Measurements from ENCODE around the gene KCNMA1. TPM values are rescaled to one million over a fixed set of nuclear protein-coding genes. Genes with fewer than 3 reads are reported as not detected.

Gene KCNMA1
- total RNA-seq, 1 experiment from 2014 or later = 143 TPM

- Histone ChIP-seq H3K4me3 (ENCODE audit: low read length) (no peak overlapping the region), H3K9me3 (ENCODE audit: low read length) (no peaks in the 10 kb centered on the region), H3K79me2 (ENCODE audit: low read length) (no peaks in the 10 kb centered on the region), H3F3A (ENCODE audit: low read length, unreplicated experiment) (no peaks in the 10 kb centered on the region), H2AFZ (ENCODE audit: low read length) (no peak overlapping the region), H3K9me2 (replicated peaks; ENCODE audit: low read length) (no peaks in the 10 kb centered on the region), H3K9ac (ENCODE audit: low read length) (no peak overlapping the region), H3K36me3 (ENCODE audit: low read depth, low read length) (no peaks in the 10 kb centered on the region), H3K27me3 (ENCODE audit: low read length) (no peaks in the 10 kb centered on the region), H3K4me2 (ENCODE audit: low read length) (no peak overlapping the region), H4K20me1 (ENCODE audit: low read length) (no peaks in the 10 kb centered on the region), H3K4me1 (ENCODE audit: insufficient read depth, low read length) (peaks cover 14% of the 10 kb centered on the region; the same call in 1 of the 2 replicates), H3K27ac (ENCODE audit: low read length) (no peak overlapping the region)
- TF ChIP-seq CTCF (conservative IDR thresholded peaks at IDR 0.05; ENCODE audit: low read depth, low read length) (peak; percentile 41; the same call in 1 of the 2 replicates), EZH2phosphoT487 (IDR thresholded peaks at IDR 0.05; ENCODE audit: borderline replicate concordance, low read length) (no peak), EZH2 (IDR thresholded peaks at IDR 0.05; ENCODE audit: low read length, unreplicated experiment) (no peak)
- ChIA-PET POLR2A (ENCODE audit: unreplicated experiment) (interaction anchor here (0.6 kb wide), 1 partner anchor 1521 kb away, joined by 3 read pairs; no protein-coding TSS in a partner anchor), CTCF (interaction anchor here (1.7 kb wide), 1 partner anchor 40 kb away, joined by 6 read pairs; no protein-coding TSS in a partner anchor)
- DNase-seq (no peak), ATAC-seq (no peak)
- no TSS peak for BruUV-seq (replicated peaks)
- intact Hi-C loops (cut with micrococcal nuclease) = no loop called here
Observed at GRCh38 chr10:77671594-77672252, 34.1 kb upstream of the KCNMA1 start.

GRCh38 chr10:77670817-77671443, 33.3 kb upstream of the KCNMA1 start:
- H3K27me3 ChIP-seq (ENCODE audit: low read length) = no peaks in the 10 kb centered on the region
- no peak overlapping the region for H3K9ac ChIP-seq (ENCODE audit: low read length)
- H3K27ac ChIP-seq (ENCODE audit: low read length) = no peak overlapping the region
- no peaks in the 10 kb centered on the region for H3K36me3 ChIP-seq (ENCODE audit: low read depth, low read length)
- H3K9me3 ChIP-seq (ENCODE audit: low read length) = no peaks in the 10 kb centered on the region
- H3K4me1 ChIP-seq (ENCODE audit: insufficient read depth, low read length) = peaks cover 8% of the 10 kb centered on the region; the same call in 1 of the 2 replicates
- CTCF ChIA-PET = interaction anchor here (1.7 kb wide), 1 partner anchor 40 kb away, joined by 6 read pairs; no protein-coding TSS in a partner anchor
- H3K79me2 ChIP-seq (ENCODE audit: low read length) = no peaks in the 10 kb centered on the region
- BruUV-seq (replicated peaks) = no TSS peak
- intact Hi-C loops (cut with micrococcal nuclease) = no loop called here
- peak; percentile 5; the same call in 1 of the 2 replicates for ATAC-seq
- no peak for DNase-seq
- H2AFZ ChIP-seq (ENCODE audit: low read length) = no peak overlapping the region
- H3F3A ChIP-seq (ENCODE audit: low read length, unreplicated experiment) = no peaks in the 10 kb centered on the region
- H3K9me2 ChIP-seq (replicated peaks; ENCODE audit: low read length) = no peaks in the 10 kb centered on the region
- H3K4me3 ChIP-seq (ENCODE audit: low read length) = no peak overlapping the region
- POLR2A ChIA-PET (ENCODE audit: unreplicated experiment) = interaction anchor here (0.5 to 0.6 kb wide), 2 partner anchors 365 to 1520 kb away, joined by 3 to 4 read pairs; no protein-coding TSS in a partner anchor
- no peaks in the 10 kb centered on the region for H4K20me1 ChIP-seq (ENCODE audit: low read length)
- TF ChIP-seq CTCF (conservative IDR thresholded peaks at IDR 0.05; ENCODE audit: low read depth, low read length) = no peak
- TF ChIP-seq EZH2 (IDR thresholded peaks at IDR 0.05; ENCODE audit: low read length, unreplicated experiment) = no peak
- TF ChIP-seq EZH2phosphoT487 (IDR thresholded peaks at IDR 0.05; ENCODE audit: borderline replicate concordance, low read length) = no peak
- H3K4me2 ChIP-seq (ENCODE audit: low read length) = no peak overlapping the region

Data from PC-3 (cell line).